ENCODE results near the gene PSME2. TPM values are rescaled to one million over a fixed set of nuclear protein-coding genes. Genes with fewer than 3 reads are reported as not detected.

PSME2 gene
- polyA plus RNA-seq, 1 donor (not counting 4 experiments of a cell fraction or from before 2014, with no cell fraction given), result 158 TPM

GRCh38 chr14:24116128-24116814 lies 30.1 kb downstream of the PSME2 start:
- Histone ChIP-seq H3K4me1 (ENCODE audit: control insufficient read depth, extremely low read depth, insufficient read depth, low read length) (peaks cover 15% of the 10 kb centered on the region), H3K9me3 (ENCODE audit: control insufficient read depth, low read depth, low read length) (no peaks in the 10 kb centered on the region), H4K20me1 (ENCODE audit: control insufficient read depth, extremely low read depth, insufficient read depth, low read length) (no peaks in the 10 kb centered on the region), H3K27me3 (ENCODE audit: control insufficient read depth, extremely low read depth, insufficient read depth, low read length) (no peaks in the 10 kb centered on the region), H3K79me2 (ENCODE audit: control insufficient read depth, insufficient read depth, low read length) (no peaks in the 10 kb centered on the region), H3K4me3 (ENCODE audit: control insufficient read depth in 2 of 3, extremely low read depth in 1 of 3, insufficient read depth in 2 of 3, low read depth in 1 of 3, low read length in 3 of 3) (peak overlapping the region in 1 of 3 experiments; percentile 74), H2AFZ (ENCODE audit: control insufficient read depth, low read length) (no peak overlapping the region), H3K36me3 (ENCODE audit: control insufficient read depth in 2 of 2, extremely low read depth in 1 of 2, insufficient read depth in 2 of 2, low read length in 2 of 2) (peaks cover 19 to 30% of the 10 kb centered on the region in 2 experiments), H3K27ac (ENCODE audit: control insufficient read depth, insufficient read depth, low read length) (no peak overlapping the region), H3K9me1 (ENCODE audit: control insufficient read depth, extremely low read depth, insufficient read depth, low read length) (no peaks in the 10 kb centered on the region), H3K4me2 (ENCODE audit: control insufficient read depth, extremely low read depth, insufficient read depth, low read depth, low read length) (peak overlapping the region; percentile 71), H3K9ac (ENCODE audit: control insufficient read depth, extremely low read depth, insufficient read depth, low read length) (peak overlapping the region; percentile 90)
- DNase-seq (ENCODE audit: low read depth, low spot score) (no peak), FAIRE-seq (no peak)
- dilution Hi-C loops (cut with MboI; ENCODE audit: extremely low pct_ligation_motif_present, low sequenced_read_pairs), result no loop called here
- TF ChIP-seq CTCF (optimal IDR thresholded peaks at IDR 0.05 in 1 of 3, IDR thresholded peaks at IDR 0.05 in 1 of 3, conservative IDR thresholded peaks at IDR 0.05 in 1 of 3; ENCODE audit: extremely low read depth in 1 of 3, insufficient read depth in 2 of 3, low read length in 3 of 3), result no peak
- no peak for TF ChIP-seq EZH2 (IDR thresholded peaks at IDR 0.05; ENCODE audit: low read length)

- no peak for FAIRE-seq
- DNase-seq (ENCODE audit: low read depth, low spot score), result no peak
- H4K20me1 ChIP-seq (ENCODE audit: control insufficient read depth, extremely low read depth, insufficient read depth, low read length), result no peaks in the 10 kb centered on the region
- peaks cover 15 to 27% of the 10 kb centered on the region in 2 experiments for H3K36me3 ChIP-seq (ENCODE audit: control insufficient read depth in 2 of 2, extremely low read depth in 1 of 2, insufficient read depth in 2 of 2, low read length in 2 of 2)
- peak overlapping the region; percentile 90 for H3K9ac ChIP-seq (ENCODE audit: control insufficient read depth, extremely low read depth, insufficient read depth, low read length)
- H3K79me2 ChIP-seq (ENCODE audit: control insufficient read depth, insufficient read depth, low read length), result no peaks in the 10 kb centered on the region
- TF ChIP-seq EZH2 (IDR thresholded peaks at IDR 0.05; ENCODE audit: low read length) (no peak), CTCF (optimal IDR thresholded peaks at IDR 0.05 in 1 of 3, IDR thresholded peaks at IDR 0.05 in 1 of 3, conservative IDR thresholded peaks at IDR 0.05 in 1 of 3; ENCODE audit: extremely low read depth in 1 of 3, insufficient read depth in 2 of 3, low read length in 3 of 3) (no peak)
- H3K27me3 ChIP-seq (ENCODE audit: control insufficient read depth, extremely low read depth, insufficient read depth, low read length), result no peaks in the 10 kb centered on the region
- H3K9me1 ChIP-seq (ENCODE audit: control insufficient read depth, extremely low read depth, insufficient read depth, low read length), result no peaks in the 10 kb centered on the region
- H3K27ac ChIP-seq (ENCODE audit: control insufficient read depth, insufficient read depth, low read length), result peak overlapping the region; percentile 97
- peak overlapping the region; percentile 83 for H2AFZ ChIP-seq (ENCODE audit: control insufficient read depth, low read length)
- H3K4me2 ChIP-seq (ENCODE audit: control insufficient read depth, extremely low read depth, insufficient read depth, low read depth, low read length), result peak overlapping the region; percentile 71
- dilution Hi-C loops (cut with MboI; ENCODE audit: extremely low pct_ligation_motif_present, low sequenced_read_pairs), result no loop called here
- H3K4me3 ChIP-seq (ENCODE audit: control insufficient read depth in 2 of 3, extremely low read depth in 1 of 3, insufficient read depth in 2 of 3, low read depth in 1 of 3, low read length in 3 of 3), result peak overlapping the region; percentile 68 to 84 (median 74)
- peaks cover 15% of the 10 kb centered on the region for H3K4me1 ChIP-seq (ENCODE audit: control insufficient read depth, extremely low read depth, insufficient read depth, low read length)
- no peaks in the 10 kb centered on the region for H3K9me3 ChIP-seq (ENCODE audit: control insufficient read depth, low read depth, low read length)
Measured at GRCh38 chr14:24115422-24116127, 30.8 kb downstream of the PSME2 start.
